CD14-positive monocyte (primary cell): ENCODE data around the gene DNAL1. TPM values are rescaled to one million over a fixed set of nuclear protein-coding genes. Genes with fewer than 3 reads are reported as not detected.

Source experiments
- DNase-seq, 3 donors: peaks; one replicate each; pipeline ENCODE4 v3.0.0-alpha.2; 2011 to 2022
- H2AFZ ChIP-seq: 2 replicates; pipeline ENCODE4 v1.6.0; 2012; ENCODE audit warnings: mild to moderate bottlenecking, low read depth, low read length, inconsistent platforms; ENCODE audit not compliant: insufficient read depth, poor library complexity, severe bottlenecking
- H3K27ac ChIP-seq, 2 donors: 1 replicate in 1 of 2; 2 replicates in 1 of 2; pipeline ENCODE4 v1.5.1; 2012 to 2013; ENCODE audit warnings: low read length in 2 of 2, control low read depth in 1 of 2, inconsistent platforms in 1 of 2, low read depth in 1 of 2, mild to moderate bottlenecking in 1 of 2
- H3K27me3 ChIP-seq, 2 donors: one replicate each; pipeline versions ENCODE4 v1.6.0 to v1.6.1; 2011 to 2013; ENCODE audit warnings: low read length in 2 of 2; ENCODE audit not compliant: control insufficient read depth in 2 of 2, insufficient read depth in 2 of 2
- H3K36me3 ChIP-seq, 2 donors: replicated peaks in 1 of 2; 1 replicate in 1 of 2; 2 replicates in 1 of 2; pipeline versions ENCODE4 v1.5.1 to v1.6.1; 2012 to 2013; ENCODE audit warnings: low read length in 2 of 2, control low read depth in 1 of 2, inconsistent platforms in 1 of 2, mild to moderate bottlenecking in 1 of 2; ENCODE audit not compliant: insufficient read depth in 2 of 2, control insufficient read depth in 1 of 2
- H3K4me1 ChIP-seq, 2 donors: 1 replicate in 1 of 2; 2 replicates in 1 of 2; pipeline versions ENCODE4 v1.5.1 to v1.6.1; 2012 to 2013; ENCODE audit warnings: low read length in 2 of 2, control low read depth in 1 of 2, inconsistent platforms in 1 of 2, mild to moderate bottlenecking in 1 of 2, moderate library complexity in 1 of 2; ENCODE audit not compliant: insufficient read depth in 2 of 2, control insufficient read depth in 1 of 2
- H3K4me2 ChIP-seq: replicated peaks from 2 replicates; pipeline ENCODE3; 2012; ENCODE audit warnings: low read length, moderate library complexity, mild to moderate bottlenecking; ENCODE audit not compliant: poor library complexity, severe bottlenecking; ENCODE audit errors: extremely low read depth
- H3K4me3 ChIP-seq, 3 experiments: fragments of 200-600 bp in 1 of 3; sonication (generic) in 1 of 3; replicated peaks in 1 of 3; 1 replicate in 2 of 3; 2 replicates in 1 of 3; pipeline ENCODE4 v1.5.1; 2011 to 2013; ENCODE audit warnings: low read length in 3 of 3, mild to moderate bottlenecking in 3 of 3, control low read depth in 2 of 3, low read depth in 2 of 3, inconsistent platforms in 1 of 3, moderate library complexity in 1 of 3
- H3K79me2 ChIP-seq: 2 replicates; pipeline ENCODE4 v1.6.0; 2012; ENCODE audit warnings: mild to moderate bottlenecking, control low read depth, inconsistent platforms, low read length, moderate library complexity; ENCODE audit not compliant: insufficient read depth
- H3K9ac ChIP-seq: 2 replicates; pipeline ENCODE4 v1.6.0; 2017; ENCODE audit warnings: low read length, mild to moderate bottlenecking; ENCODE audit not compliant: insufficient read depth, poor library complexity, severe bottlenecking
- H3K9me3 ChIP-seq, 2 donors: replicated peaks in 1 of 2; 1 replicate in 1 of 2; 2 replicates in 1 of 2; pipeline versions ENCODE4 v1.5.1 to v1.6.1; 2012 to 2013; ENCODE audit warnings: low read length in 2 of 2, control low read depth in 1 of 2; ENCODE audit not compliant: control insufficient read depth in 1 of 2, insufficient read depth in 1 of 2
- H4K20me1 ChIP-seq: 2 replicates; pipeline ENCODE4 v1.6.0; 2012; ENCODE audit warnings: mild to moderate bottlenecking, low read length, control low read depth, moderate library complexity; ENCODE audit not compliant: insufficient read depth
- H3K27ac Mint-ChIP-seq, 7 donors: one replicate each; pipeline ENCODE4 v1.8.0; 2020; ENCODE audit warnings: mild to moderate bottlenecking in 7 of 7, mixed read lengths in 7 of 7, moderate library complexity in 6 of 7, inconsistent platforms in 2 of 7
- H3K27me3 Mint-ChIP-seq, 3 donors: one replicate each; pipeline ENCODE4 v1.8.0; 2021 to 2022; ENCODE audit warnings: low read depth in 3 of 3, mild to moderate bottlenecking in 3 of 3, mixed read lengths in 3 of 3, moderate library complexity in 3 of 3, inconsistent platforms in 1 of 3
- H3K36me3 Mint-ChIP-seq, 2 donors: one replicate each; pipeline ENCODE4 v1.8.0; 2020; ENCODE audit warnings: mixed read lengths in 2 of 2, inconsistent platforms in 1 of 2, mild to moderate bottlenecking in 1 of 2
- H3K4me1 Mint-ChIP-seq: one replicate; pipeline ENCODE4 v1.8.0; 2020; ENCODE audit warnings: mild to moderate bottlenecking, mixed read lengths
- H3K4me3 Mint-ChIP-seq, 2 donors: one replicate each; pipeline ENCODE4 v1.8.0; 2020; ENCODE audit warnings: mild to moderate bottlenecking in 2 of 2, mixed read lengths in 2 of 2, moderate library complexity in 1 of 2
- H3K9me3 Mint-ChIP-seq, 7 donors: one replicate each; pipeline ENCODE4 v1.8.0; 2020 to 2022; ENCODE audit warnings: mixed read lengths in 7 of 7, mild to moderate bottlenecking in 6 of 7, moderate library complexity in 6 of 7, inconsistent platforms in 2 of 7
- WGBS: methylation state at CpG from one replicate; pipeline ENCODE4 v1.1.5; 2013; ENCODE audit warnings: missing lambda C conversion rate; ENCODE audit not compliant: insufficient coverage; 5-methylcytosine and 5-hydroxymethylcytosine counted together
- intact Hi-C, 2 donors: fragments of 100-400 bp; cut with micrococcal nuclease; formaldehyde crosslinking; loops; one replicate each; pipeline versions ENCODE4 v1.15.0 to v1.15.1; 2023
- polyA plus RNA-seq, 3 donors: library from polyadenylated mRNA; depleted of rRNA in 1 of 3; unstranded in 2 of 3; stranded (reverse) in 1 of 3; fragments of 300-500 nt in 2 of 3; fragments of >200 nt in 1 of 3; fragmentation: Illumina TruSeq in 2 of 3; gene quantifications; 1 replicate in 2 of 3; 2 replicates in 1 of 3; pipeline ENCODE4 v1.2.3, GENCODE V29; 2012 to 2021
- small RNA-seq: library from RNA; depleted of rRNA; stranded (forward); fragments of <200 nt; gene quantifications from one replicate; pipeline ENCODE3, GENCODE V24; 2012; ENCODE audit warnings: low read depth; ENCODE audit not compliant: insufficient read length
- TF ChIP-seq, protein P1 (sequence below): fragments of 200-600 bp; IDR thresholded peaks from one replicate; pipeline ENCODE4 v1.8.0; 2022; ENCODE audit warnings: antibody characterized with exemption, mild to moderate bottlenecking

Gene DNAL1
- polyA plus RNA-seq, 3 donors, result 0.68 to 3.4 (median 2.0) TPM

GRCh38 chr14:73751157-73751691 lies 106.4 kb downstream of the DNAL1 start:
- Histone ChIP-seq H3K4me2 (peak overlapping the region; percentile 82), H3K36me3 (peaks cover 0 to 6% of the 10 kb centered on the region in 2 donors), H3K4me1 (peaks cover 83 to 96% of the 10 kb centered on the region in 2 donors), H3K9ac (no peak overlapping the region), H3K9me3 (no peaks in the 10 kb centered on the region), H3K27me3 (no peaks in the 10 kb centered on the region), H4K20me1 (peaks cover 100% of the 10 kb centered on the region), H2AFZ (no peak overlapping the region), H3K27ac (peak overlapping the region; percentile 44 to 98), H3K4me3 (no peak overlapping the region), H3K79me2 (peaks cover 99% of the 10 kb centered on the region)
- peaks cover 13 to 20% of the 10 kb centered on the region in 2 donors for H3K36me3 Mint-ChIP-seq
- H3K9me3 Mint-ChIP-seq, result no peaks in the 10 kb centered on the region
- WGBS, result 0% methylated on average over 1 of the region's 7 CpGs
- intact Hi-C loops, result loop anchor here in 1 of 2 donors (5.0 kb wide), 1 partner anchor 76 kb away; no protein-coding TSS in a partner anchor
- H3K4me1 Mint-ChIP-seq, result peaks cover 99% of the 10 kb centered on the region
- peaks cover 0 to 2% (median 0%) of the 10 kb centered on the region in 3 donors for H3K27me3 Mint-ChIP-seq
- peak in 2 of 3 donors; percentile 28 to 32 for DNase-seq
- peak overlapping the region in 1 of 2 donors; percentile 53 for H3K4me3 Mint-ChIP-seq
- H3K27ac Mint-ChIP-seq, result peak overlapping the region; percentile 84 to 97 (median 91)
- TF ChIP-seq, protein P1, sequence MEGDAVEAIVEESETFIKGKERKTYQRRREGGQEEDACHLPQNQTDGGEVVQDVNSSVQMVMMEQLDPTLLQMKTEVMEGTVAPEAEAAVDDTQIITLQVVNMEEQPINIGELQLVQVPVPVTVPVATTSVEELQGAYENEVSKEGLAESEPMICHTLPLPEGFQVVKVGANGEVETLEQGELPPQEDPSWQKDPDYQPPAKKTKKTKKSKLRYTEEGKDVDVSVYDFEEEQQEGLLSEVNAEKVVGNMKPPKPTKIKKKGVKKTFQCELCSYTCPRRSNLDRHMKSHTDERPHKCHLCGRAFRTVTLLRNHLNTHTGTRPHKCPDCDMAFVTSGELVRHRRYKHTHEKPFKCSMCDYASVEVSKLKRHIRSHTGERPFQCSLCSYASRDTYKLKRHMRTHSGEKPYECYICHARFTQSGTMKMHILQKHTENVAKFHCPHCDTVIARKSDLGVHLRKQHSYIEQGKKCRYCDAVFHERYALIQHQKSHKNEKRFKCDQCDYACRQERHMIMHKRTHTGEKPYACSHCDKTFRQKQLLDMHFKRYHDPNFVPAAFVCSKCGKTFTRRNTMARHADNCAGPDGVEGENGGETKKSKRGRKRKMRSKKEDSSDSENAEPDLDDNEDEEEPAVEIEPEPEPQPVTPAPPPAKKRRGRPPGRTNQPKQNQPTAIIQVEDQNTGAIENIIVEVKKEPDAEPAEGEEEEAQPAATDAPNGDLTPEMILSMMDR, result no peak

GRCh38 chr14:73752297-73752992 lies 107.7 kb downstream of the DNAL1 start:
- Mint-ChIP-seq H3K4me3 (peak overlapping the region; percentile 67 to 82), H3K4me1 (peaks cover 99% of the 10 kb centered on the region), H3K36me3 (peaks cover 18 to 22% of the 10 kb centered on the region in 2 donors), H3K27ac (peak overlapping the region; percentile 91 to 97 (median 95)), H3K27me3 (peaks cover 0 to 2% (median 0%) of the 10 kb centered on the region in 3 donors), H3K9me3 (no peaks in the 10 kb centered on the region)
- no peaks in the 10 kb centered on the region for H3K27me3 ChIP-seq
- peaks cover 99% of the 10 kb centered on the region for H3K79me2 ChIP-seq
- no peaks in the 10 kb centered on the region for H3K36me3 ChIP-seq
- H3K27ac ChIP-seq, result peak overlapping the region; percentile 90 to 98
- H3K9ac ChIP-seq, result peak overlapping the region; percentile 77
- H3K4me2 ChIP-seq, result peak overlapping the region; percentile 82
- H3K4me3 ChIP-seq, result peak overlapping the region in 1 of 3 experiments; percentile 69
- peaks cover 100% of the 10 kb centered on the region for H4K20me1 ChIP-seq
- intact Hi-C loops, result loop anchor here in 1 of 2 donors (5.0 kb wide), 1 partner anchor 75 kb away; no protein-coding TSS in a partner anchor
- H2AFZ ChIP-seq, result no peak overlapping the region
- H3K4me1 ChIP-seq, result peaks cover 83 to 96% of the 10 kb centered on the region in 2 donors
- WGBS, result 41% methylated on average over 3 of the region's 7 CpGs
- TF ChIP-seq, protein P1, result peak; percentile 42
- H3K9me3 ChIP-seq, result no peaks in the 10 kb centered on the region
- DNase-seq, result peak in 2 of 3 donors; percentile 45 to 63

Small RNA genes lying within 50 kb of the gene (small RNA-seq; reads per million reads assigned to genes)
- gene RNU6-240P, result not detected

Other genes starting within 250 kb of the DNAL1 start
- gene NUMB, start 186.4 kb upstream of the DNAL1 start, polyA plus RNA-seq, result 100 to 1,000 TPM in 2 of 3 donors, 10 to 100 TPM in 1; 83.4 to 223 (median 126) TPM
- gene RIOX1, start 154.1 kb upstream of the DNAL1 start, polyA plus RNA-seq, result 1 to 10 TPM; 2.3 to 6.6 (median 5.4) TPM
- 1 to 10 TPM in 1 of 3 donors, under 1 TPM in 2; 0.31 to 1.0 (median 0.51) TPM for gene ACOT1, start 107.8 kb upstream of the DNAL1 start, polyA plus RNA-seq
- gene HEATR4, start 86.0 kb upstream of the DNAL1 start, polyA plus RNA-seq, result not detected
- gene ACOT2, start 75.8 kb upstream of the DNAL1 start, polyA plus RNA-seq, result 1 to 10 TPM; 2.6 to 6.0 (median 5.2) TPM
- gene ACOT4, start 53.1 kb upstream of the DNAL1 start, polyA plus RNA-seq, result under 1 TPM in 2 of 3 donors, not detected in 1; 0.04 to 0.12 TPM
- gene ACOT6, start 32.5 kb upstream of the DNAL1 start, polyA plus RNA-seq, result not detected
- gene PNMA1, start 69.4 kb downstream of the DNAL1 start, polyA plus RNA-seq, result 1 to 10 TPM; 2.4 to 6.4 (median 4.4) TPM
- 1 to 10 TPM; 1.1 to 3.8 (median 1.1) TPM for gene PTGR2, start 206.8 kb downstream of the DNAL1 start, polyA plus RNA-seq
- gene ZNF410, start 241.9 kb downstream of the DNAL1 start, polyA plus RNA-seq, result 10 to 100 TPM; 20.4 to 53.3 (median 42.5) TPM